Trophoblast cell (in vitro differentiated cells and primary cell): ENCODE measurements around the gene EPB41L2.
A peak's percentile ranks its signal among the peaks of the same experiment; 100 is the strongest.
"Not testable (repeated sequence)": the region's sequence is repeated elsewhere in the genome, so short reads cannot be mapped to it uniquely, and the experiment has no call there.

Source experiments
- DNase-seq, 2 donors: peaks; one replicate each; pipeline ENCODE4 v3.0.0-alpha.2; 2016
- H2AFZ ChIP-seq: 2 replicates; pipeline ENCODE4 v1.6.1; 2013; ENCODE audit warnings: low read length, moderate library complexity, mild to moderate bottlenecking; ENCODE audit not compliant: insufficient read depth, poor library complexity
- H2AK5ac ChIP-seq: 2 replicates; pipeline ENCODE4 v1.6.1; 2013; ENCODE audit warnings: mild to moderate bottlenecking, low read length
- H2BK120ac ChIP-seq: 2 replicates; pipeline ENCODE4 v1.6.1; 2013; ENCODE audit warnings: low read length, mild to moderate bottlenecking, moderate library complexity; ENCODE audit not compliant: insufficient read depth, poor library complexity
- H2BK12ac ChIP-seq: 2 replicates; pipeline ENCODE4 v1.6.1; 2013; ENCODE audit warnings: mild to moderate bottlenecking, low read length, moderate library complexity
- H2BK5ac ChIP-seq: 2 replicates; pipeline ENCODE4 v1.6.1; 2013; ENCODE audit warnings: low read length, low read depth, moderate library complexity, mild to moderate bottlenecking; ENCODE audit not compliant: poor library complexity
- H3K14ac ChIP-seq: 2 replicates; pipeline ENCODE4 v1.6.1; 2013; ENCODE audit warnings: mild to moderate bottlenecking, low read length
- H3K18ac ChIP-seq: 2 replicates; pipeline ENCODE4 v1.6.1; 2013; ENCODE audit warnings: mild to moderate bottlenecking, low read length
- H3K23ac ChIP-seq: 2 replicates; pipeline ENCODE4 v1.6.1; 2013; ENCODE audit warnings: low read length
- H3K27ac ChIP-seq: 2 replicates; pipeline ENCODE4 v1.5.1; 2013; ENCODE audit warnings: low read depth, mild to moderate bottlenecking, inconsistent platforms, low read length, moderate library complexity
- H3K27me3 ChIP-seq: 2 replicates; pipeline ENCODE4 v1.6.1; 2013; ENCODE audit warnings: inconsistent platforms, mild to moderate bottlenecking, low read length, moderate library complexity; ENCODE audit not compliant: insufficient read depth
- H3K36me3 ChIP-seq, 2 experiments: 1 replicate in 1 of 2; 2 replicates in 1 of 2; pipeline ENCODE4 v1.6.1; 2013; ENCODE audit warnings: low read length in 2 of 2, mild to moderate bottlenecking in 2 of 2, moderate library complexity in 1 of 2; ENCODE audit not compliant: insufficient read depth in 2 of 2, control insufficient read depth in 1 of 2
- H3K4ac ChIP-seq: 2 replicates; pipeline ENCODE4 v1.6.1; 2013; ENCODE audit warnings: low read depth, mild to moderate bottlenecking, low read length, moderate library complexity
- H3K4me1 ChIP-seq, 2 experiments: 1 replicate in 1 of 2; 2 replicates in 1 of 2; pipeline ENCODE4 v1.6.1; 2013; ENCODE audit warnings: low read length in 2 of 2, mild to moderate bottlenecking in 2 of 2, moderate library complexity in 1 of 2; ENCODE audit not compliant: insufficient read depth in 2 of 2, control insufficient read depth in 1 of 2
- H3K4me2 ChIP-seq: 2 replicates; pipeline ENCODE4 v1.6.1; 2013; ENCODE audit warnings: inconsistent platforms, mild to moderate bottlenecking, low read length, moderate library complexity
- H3K4me3 ChIP-seq: 2 replicates; pipeline ENCODE4 v1.5.1; 2013; ENCODE audit warnings: mild to moderate bottlenecking, low read depth, low read length, inconsistent platforms
- H3K79me1 ChIP-seq: one replicate; pipeline ENCODE4 v1.6.1; 2013; ENCODE audit warnings: low read length
- H3K79me2 ChIP-seq: 2 replicates; pipeline ENCODE4 v1.6.1; 2013; ENCODE audit warnings: low read length, mild to moderate bottlenecking; ENCODE audit not compliant: control insufficient read depth, insufficient read depth, poor library complexity
- H3K9ac ChIP-seq: 2 replicates; pipeline ENCODE4 v1.6.1; 2013; ENCODE audit warnings: mild to moderate bottlenecking, low read length
- H3K9me3 ChIP-seq: 2 replicates; pipeline ENCODE4 v1.6.1; 2013; ENCODE audit warnings: low read depth, mild to moderate bottlenecking, control low read depth, inconsistent platforms, low read length; ENCODE audit not compliant: insufficient read depth
- H4K12ac ChIP-seq: 2 replicates; pipeline ENCODE4 v1.6.1; 2013; ENCODE audit warnings: low read depth, mild to moderate bottlenecking, low read length, moderate library complexity
- H4K8ac ChIP-seq: 2 replicates; pipeline ENCODE4 v1.6.1; 2013; ENCODE audit warnings: low read depth, mild to moderate bottlenecking, low read length, moderate library complexity
- H4K91ac ChIP-seq: one replicate; pipeline ENCODE4 v1.6.1; 2013; ENCODE audit warnings: low read depth, mild to moderate bottlenecking, low read length, moderate library complexity
- WGBS: extraction: QIAGEN DNeasy Blood & Tissue Kit; methylation state at CpG from one replicate; pipeline ENCODE4 v1.1.7; 2013; ENCODE audit warnings: missing lambda C conversion rate; ENCODE audit not compliant: insufficient read length, insufficient coverage; ENCODE audit errors: extremely low coverage; 5-methylcytosine and 5-hydroxymethylcytosine counted together

Gene EPB41L2

DNA sequence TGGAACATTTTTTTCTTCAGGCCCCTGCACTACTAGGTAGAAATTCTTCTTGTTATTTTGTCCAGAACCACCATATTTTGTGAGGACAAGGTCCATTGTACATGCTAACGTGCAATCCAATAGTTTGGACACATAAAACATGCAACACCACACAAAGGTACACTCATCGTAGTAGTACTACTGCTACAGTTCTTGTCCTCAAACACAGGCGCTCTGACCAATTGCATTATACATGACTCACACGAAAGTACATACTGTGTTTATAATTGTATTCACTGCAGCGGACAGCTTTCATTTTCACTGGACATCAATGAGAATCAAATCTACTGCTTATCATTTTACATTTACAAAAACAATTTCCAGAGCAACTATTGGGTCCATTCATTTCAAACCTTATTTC is 251.1 kb downstream of the EPB41L2 start:
- Histone ChIP-seq H2AK5ac (no peak overlapping the region), H3K4me1 (peaks cover 0 to 2% of the 10 kb centered on the region in 2 experiments), H4K8ac (no peak overlapping the region), H3K27ac (no peak overlapping the region), H3K23ac (no peak overlapping the region), H2BK120ac (no peak overlapping the region), H2BK5ac (no peak overlapping the region), H3K36me3 (no peaks in the 10 kb centered on the region), H4K12ac (no peak overlapping the region), H3K79me2 (no peaks in the 10 kb centered on the region), H3K27me3 (no peaks in the 10 kb centered on the region), H3K9me3 (no peaks in the 10 kb centered on the region), H3K79me1 (no peaks in the 10 kb centered on the region), H2BK12ac (no peak overlapping the region), H3K18ac (no peak overlapping the region), H3K4me2 (no peak overlapping the region), H3K14ac (no peak overlapping the region), H4K91ac (no peak overlapping the region), H3K4ac (no peak overlapping the region), H3K9ac (no peak overlapping the region), H3K4me3 (no peak overlapping the region), H2AFZ (no peak overlapping the region)
- no peak for DNase-seq
- no CpG with 5 or more reads among the region's 5 CpGs for WGBS

DNA sequence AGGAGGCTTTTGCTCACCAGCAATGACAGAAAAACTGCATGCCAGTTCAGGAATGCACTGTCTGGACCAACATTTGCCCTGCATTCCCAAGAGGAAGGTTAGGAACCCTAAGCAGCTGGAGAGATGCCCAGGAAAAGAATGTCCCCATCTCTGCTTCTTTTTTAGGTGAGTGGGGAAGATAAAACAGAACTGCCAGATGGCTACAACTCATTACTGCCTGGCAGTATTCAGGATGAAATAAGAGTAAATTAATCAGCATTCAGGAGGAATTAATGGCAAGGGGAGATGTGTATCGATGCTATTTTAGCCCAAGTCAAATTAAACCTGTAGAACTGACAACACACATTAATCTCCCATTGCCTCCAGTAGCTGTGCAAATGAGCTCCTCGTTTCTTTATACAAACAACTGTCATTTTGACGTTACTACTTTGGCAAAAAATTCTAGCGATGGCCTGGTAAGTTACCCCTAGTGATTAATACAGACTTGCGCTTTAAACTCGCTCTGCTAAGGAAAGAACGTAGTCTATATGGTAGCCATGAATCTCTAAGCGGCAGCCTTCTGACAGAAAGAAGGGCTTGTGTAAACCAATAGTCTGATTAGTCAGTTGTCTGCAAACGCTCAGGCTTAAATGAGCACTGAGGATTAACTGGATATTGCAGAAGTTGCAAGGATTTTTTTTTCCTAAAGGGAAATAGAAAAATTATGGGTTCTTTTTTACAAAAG is 252.6 kb downstream of the EPB41L2 start:
- no peak overlapping the region for H2AFZ ChIP-seq
- no CpG with 5 or more reads among the region's 9 CpGs for WGBS
- no peaks in the 10 kb centered on the region for H3K27me3 ChIP-seq
- H4K8ac ChIP-seq = no peak overlapping the region
- no peak for DNase-seq
- H2BK120ac ChIP-seq = no peak overlapping the region
- H4K12ac ChIP-seq = no peak overlapping the region
- no peak overlapping the region for H3K14ac ChIP-seq
- H3K18ac ChIP-seq = no peak overlapping the region
- H3K79me1 ChIP-seq = no peaks in the 10 kb centered on the region
- H3K4me1 ChIP-seq = no peaks in the 10 kb centered on the region
- H3K4me2 ChIP-seq = no peak overlapping the region
- no peak overlapping the region for H3K4ac ChIP-seq
- H3K36me3 ChIP-seq = no peaks in the 10 kb centered on the region
- no peak overlapping the region for H2BK12ac ChIP-seq
- H2BK5ac ChIP-seq = no peak overlapping the region
- no peak overlapping the region for H4K91ac ChIP-seq
- H3K23ac ChIP-seq = no peak overlapping the region
- no peaks in the 10 kb centered on the region for H3K79me2 ChIP-seq
- H3K27ac ChIP-seq = no peak overlapping the region
- H3K9ac ChIP-seq = no peak overlapping the region
- H2AK5ac ChIP-seq = no peak overlapping the region
- H3K4me3 ChIP-seq = no peak overlapping the region
- no peaks in the 10 kb centered on the region for H3K9me3 ChIP-seq

DNA sequence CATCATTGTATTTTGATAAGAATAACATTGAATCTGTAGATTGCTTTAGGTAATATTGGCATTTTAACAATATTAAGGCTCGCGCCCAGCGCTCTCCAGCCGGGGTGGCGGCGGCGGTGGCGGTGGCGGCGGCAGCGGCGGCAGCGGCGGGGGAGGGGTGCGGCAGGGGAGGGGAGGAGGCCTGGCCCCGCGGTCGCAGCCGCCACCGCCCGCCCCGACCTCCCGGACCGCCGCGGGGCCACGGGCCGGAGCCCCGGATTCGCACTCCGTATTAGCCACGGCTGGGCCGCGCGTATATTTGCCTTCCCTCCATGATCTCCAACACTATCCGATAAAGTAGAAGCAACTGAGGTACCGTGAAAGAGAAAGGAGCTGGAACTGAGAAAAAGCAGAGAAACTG is 261.7 kb downstream of the EPB41L2 start:
- H3K4me2 ChIP-seq, H4K12ac ChIP-seq, H4K91ac ChIP-seq, H3K79me1 ChIP-seq, H2BK120ac ChIP-seq, H3K9me3 ChIP-seq, H4K8ac ChIP-seq, DNase-seq, H2AK5ac ChIP-seq, H3K4me3 ChIP-seq, H3K18ac ChIP-seq, H3K4me1 ChIP-seq, H3K9ac ChIP-seq, H3K14ac ChIP-seq, H2BK12ac ChIP-seq, H3K23ac ChIP-seq, H2AFZ ChIP-seq, H2BK5ac ChIP-seq, H3K27me3 ChIP-seq, H3K27ac ChIP-seq, H3K36me3 ChIP-seq, H3K79me2 ChIP-seq, H3K4ac ChIP-seq: not testable (repeated sequence)
- no CpG with 5 or more reads among the region's 37 CpGs for WGBS

DNA sequence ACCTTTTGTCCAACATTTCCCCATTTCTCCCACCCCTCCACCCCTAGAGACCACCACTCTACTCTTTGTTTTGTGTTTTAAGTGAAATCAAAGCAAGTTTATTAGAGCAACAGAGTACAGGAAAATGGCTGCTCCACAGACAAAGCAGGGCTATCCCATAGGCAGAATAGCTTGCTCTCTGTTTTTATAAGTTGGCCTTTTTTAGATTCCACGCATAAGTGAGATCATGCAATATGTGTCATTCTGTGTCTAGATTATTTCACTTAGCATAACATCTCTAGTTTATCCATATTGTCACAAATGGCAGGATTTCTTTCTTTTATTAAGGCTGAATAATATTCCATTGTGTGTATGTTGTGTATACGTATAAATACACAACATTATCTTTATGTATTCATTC is 266.0 kb downstream of the EPB41L2 start:
- peaks cover 0 to 1% of the 10 kb centered on the region in 2 experiments for H3K36me3 ChIP-seq
- H3K27ac ChIP-seq = no peak overlapping the region
- H2BK120ac ChIP-seq = no peak overlapping the region
- H3K4ac ChIP-seq = no peak overlapping the region
- no peak overlapping the region for H2BK5ac ChIP-seq
- no peak overlapping the region for H4K8ac ChIP-seq
- no peaks in the 10 kb centered on the region for H3K4me1 ChIP-seq
- no peak overlapping the region for H2AK5ac ChIP-seq
- no peak overlapping the region for H2AFZ ChIP-seq
- H4K12ac ChIP-seq = no peak overlapping the region
- DNase-seq = peak in 1 of 2 donors; percentile 57
- peaks cover 2% of the 10 kb centered on the region for H3K79me2 ChIP-seq
- no CpG with 5 or more reads among the region's 2 CpGs for WGBS
- no peak overlapping the region for H3K23ac ChIP-seq
- H3K9ac ChIP-seq = no peak overlapping the region
- no peak overlapping the region for H4K91ac ChIP-seq
- H3K27me3 ChIP-seq = no peaks in the 10 kb centered on the region
- H2BK12ac ChIP-seq = no peak overlapping the region
- H3K79me1 ChIP-seq = no peaks in the 10 kb centered on the region
- H3K4me3 ChIP-seq = no peak overlapping the region
- H3K9me3 ChIP-seq = no peaks in the 10 kb centered on the region
- H3K4me2 ChIP-seq = no peak overlapping the region
- H3K14ac ChIP-seq = no peak overlapping the region
- no peak overlapping the region for H3K18ac ChIP-seq
